Measurements from ENCODE around the gene SOD3.

DNA sequence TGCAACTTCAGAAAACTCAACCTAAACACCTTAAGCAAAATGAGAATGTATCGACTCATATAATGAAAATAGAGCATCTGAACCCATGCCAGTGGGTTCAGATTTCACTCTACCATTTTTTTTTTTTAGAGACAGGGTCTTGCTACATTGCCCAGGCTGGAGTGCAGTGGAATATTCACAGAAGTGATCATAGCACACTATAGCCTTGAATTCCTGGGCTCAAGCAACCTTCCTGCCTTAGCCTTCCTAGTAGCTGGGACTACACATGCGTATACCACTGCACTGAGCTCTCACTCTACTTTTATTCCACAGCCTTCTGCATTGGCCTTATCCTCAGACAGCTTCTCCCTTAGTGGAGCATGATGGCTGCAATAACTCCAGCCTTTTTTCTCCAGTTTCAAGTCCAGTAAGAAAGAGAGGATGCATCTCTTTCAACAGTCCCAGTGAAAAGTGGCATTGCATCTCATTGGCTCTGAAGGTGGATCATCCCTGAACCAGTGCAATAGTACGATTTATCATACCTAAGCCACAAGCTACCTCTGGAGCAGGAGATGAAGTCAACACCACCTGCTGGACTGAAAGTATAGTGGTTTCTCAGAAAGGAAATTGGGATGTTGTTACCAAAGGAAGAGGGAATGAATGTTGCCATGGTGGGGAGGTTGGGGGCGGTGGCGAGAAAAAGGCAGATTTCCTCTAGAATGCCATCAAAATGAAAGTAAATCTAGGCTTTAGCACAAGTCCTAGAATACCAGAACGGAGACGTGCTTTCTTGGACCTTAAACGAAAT lies 2.0 kb upstream of the SOD3 start:
- TF ChIP-seq YY1 (IDR thresholded peaks at IDR 0.05) (no peak), RAD21 (IDR thresholded peaks at IDR 0.05) (peak; percentile 39 to 64), JUND (IDR thresholded peaks at IDR 0.05) (no peak), GABPA (IDR thresholded peaks at IDR 0.05 in 1 of 2, conservative IDR thresholded peaks at IDR 0.05 in 1 of 2) (no peak), EGR1 (IDR thresholded peaks at IDR 0.05; ENCODE audit: low read depth in 2 of 2) (no peak), TAF1 (conservative IDR thresholded peaks at IDR 0.05) (no peak), RXRA (IDR thresholded peaks at IDR 0.05) (no peak), REST (IDR thresholded peaks at IDR 0.05) (no peak), FOXA1 (IDR thresholded peaks at IDR 0.05) (no peak)
- TF ChIP-seq, protein P1, sequence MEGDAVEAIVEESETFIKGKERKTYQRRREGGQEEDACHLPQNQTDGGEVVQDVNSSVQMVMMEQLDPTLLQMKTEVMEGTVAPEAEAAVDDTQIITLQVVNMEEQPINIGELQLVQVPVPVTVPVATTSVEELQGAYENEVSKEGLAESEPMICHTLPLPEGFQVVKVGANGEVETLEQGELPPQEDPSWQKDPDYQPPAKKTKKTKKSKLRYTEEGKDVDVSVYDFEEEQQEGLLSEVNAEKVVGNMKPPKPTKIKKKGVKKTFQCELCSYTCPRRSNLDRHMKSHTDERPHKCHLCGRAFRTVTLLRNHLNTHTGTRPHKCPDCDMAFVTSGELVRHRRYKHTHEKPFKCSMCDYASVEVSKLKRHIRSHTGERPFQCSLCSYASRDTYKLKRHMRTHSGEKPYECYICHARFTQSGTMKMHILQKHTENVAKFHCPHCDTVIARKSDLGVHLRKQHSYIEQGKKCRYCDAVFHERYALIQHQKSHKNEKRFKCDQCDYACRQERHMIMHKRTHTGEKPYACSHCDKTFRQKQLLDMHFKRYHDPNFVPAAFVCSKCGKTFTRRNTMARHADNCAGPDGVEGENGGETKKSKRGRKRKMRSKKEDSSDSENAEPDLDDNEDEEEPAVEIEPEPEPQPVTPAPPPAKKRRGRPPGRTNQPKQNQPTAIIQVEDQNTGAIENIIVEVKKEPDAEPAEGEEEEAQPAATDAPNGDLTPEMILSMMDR (IDR thresholded peaks at IDR 0.05; ENCODE audit: low read depth, low read length, missing input control), result peak; percentile 6
- TF ChIP-seq, protein P2, sequence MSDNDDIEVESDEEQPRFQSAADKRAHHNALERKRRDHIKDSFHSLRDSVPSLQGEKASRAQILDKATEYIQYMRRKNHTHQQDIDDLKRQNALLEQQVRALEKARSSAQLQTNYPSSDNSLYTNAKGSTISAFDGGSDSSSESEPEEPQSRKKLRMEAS (IDR thresholded peaks at IDR 0.05), result no peak
- TF ChIP-seq, protein P3, sequence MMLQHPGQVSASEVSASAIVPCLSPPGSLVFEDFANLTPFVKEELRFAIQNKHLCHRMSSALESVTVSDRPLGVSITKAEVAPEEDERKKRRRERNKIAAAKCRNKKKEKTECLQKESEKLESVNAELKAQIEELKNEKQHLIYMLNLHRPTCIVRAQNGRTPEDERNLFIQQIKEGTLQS (IDR thresholded peaks at IDR 0.05), result no peak
